IMR-90 (cell line): ENCODE results near the gene RAB20.

Source experiments
- BHLHE40 ChIP-seq: fragments of 150-350 bp; IDR thresholded peaks from 2 replicates; pipeline ENCODE4 v1.6.1; 2016; ENCODE audit warnings: mild to moderate bottlenecking, low read depth, low read length
- CEBPB ChIP-seq: IDR thresholded peaks from 2 replicates; pipeline ENCODE4 v1.6.1; 2012; ENCODE audit warnings: low read depth, low read length, improper control_type of control experiment
- CTCF ChIP-seq: conservative IDR thresholded peaks from 2 replicates; pipeline ENCODE4 v1.5.1; 2012; ENCODE audit warnings: mild to moderate bottlenecking, low read depth, low read length, improper control_type of control experiment
- FOS ChIP-seq: fragments of 150-350 bp; IDR thresholded peaks from 2 replicates; pipeline ENCODE4 v1.6.1; 2016; ENCODE audit warnings: low read depth, low read length
- MAZ ChIP-seq: IDR thresholded peaks from 2 replicates; pipeline ENCODE4 v1.6.1; 2012; ENCODE audit warnings: low read depth, mild to moderate bottlenecking, low read length, improper control_type of control experiment, moderate library complexity, borderline replicate concordance
- MXI1 ChIP-seq: IDR thresholded peaks from 2 replicates; pipeline ENCODE4 v1.6.1; 2012; ENCODE audit warnings: low read depth, mild to moderate bottlenecking, low read length, moderate library complexity, borderline replicate concordance
- POLR2A ChIP-seq: IDR thresholded peaks from 2 replicates; pipeline ENCODE4 v1.6.1; 2012; ENCODE audit warnings: mild to moderate bottlenecking, low read depth, low read length
- RAD21 ChIP-seq: IDR thresholded peaks from 2 replicates; pipeline ENCODE4 v1.6.1; 2012; ENCODE audit warnings: low read length, improper control_type of control experiment
- RFX5 ChIP-seq: IDR thresholded peaks from 2 replicates; pipeline ENCODE4 v1.8.0; 2012; ENCODE audit warnings: low read depth, mild to moderate bottlenecking, low read length, moderate library complexity
- SMC3 ChIP-seq: fragments of 150-350 bp; IDR thresholded peaks from 2 replicates; pipeline ENCODE4 v1.6.1; 2016; ENCODE audit warnings: low read depth, mild to moderate bottlenecking, antibody characterized with exemption, low read length, moderate library complexity
- USF2 ChIP-seq: fragments of 150-350 bp; IDR thresholded peaks from 2 replicates; pipeline ENCODE4 v1.6.1; 2017; ENCODE audit warnings: mild to moderate bottlenecking, antibody characterized with exemption, low read length, low read depth

- TF ChIP-seq CEBPB (no peak; the same call in 1 of the 2 replicates), CTCF (no peak), MXI1 (no peak), RFX5 (no peak), POLR2A (no peak), RAD21 (no peak), SMC3 (no peak), MAZ (no peak), FOS (peak; percentile 59; the same call in 1 of the 2 replicates), USF2 (no peak), BHLHE40 (no peak)
These were observed 14.6 kb downstream of the RAB20 start for GRCh38 chr13:110546926-110547325.
